22Rv1 (cell line): ENCODE data around the gene SELE.

Experiments used
- CTCF ChIP-seq: fragments of 450-650 bp; IDR thresholded peaks from 2 replicates; pipeline ENCODE4 v1.5.1; 2017; ENCODE audit warnings: mild to moderate bottlenecking
- ZFX ChIP-seq: fragments of 450-650 bp; IDR thresholded peaks from 2 replicates; pipeline ENCODE4 v1.6.1; 2017; ENCODE audit warnings: antibody characterized with exemption, borderline replicate concordance

- no peak for TF ChIP-seq CTCF
- TF ChIP-seq ZFX, result no peak
Measured at GRCh38 chr1:169707912-169708604, 25.8 kb downstream of the SELE start.
